Breast epithelium (tissue), 3 donors: ENCODE measurements around the gene PSMD10.

Source experiments
- POLR2A ChIP-seq: fragments of 450-650 bp; IDR thresholded peaks from one replicate; pipeline ENCODE4 v1.6.1; 2016; ENCODE audit warnings: antibody characterized with exemption, mild to moderate bottlenecking, moderate library complexity
- POLR2AphosphoS5 ChIP-seq, 3 donors: sonication (generic); formaldehyde crosslinking; IDR thresholded peaks; one replicate each; pipeline ENCODE4 v1.6.1; 2017; ENCODE audit warnings: antibody characterized with exemption in 3 of 3

GRCh38 chrX:108070891-108071290, 20.5 kb downstream of the PSMD10 start:
- TF ChIP-seq POLR2AphosphoS5 (IDR thresholded peaks at IDR 0.05) (no peak), POLR2A (no peak)
